Bronchial epithelial cell (primary cell): ENCODE measurements around the gene FARP1. TPM values are rescaled to one million over a fixed set of nuclear protein-coding genes. Genes with fewer than 3 reads are reported as not detected.

Source experiments
- DNase-seq: peaks from one replicate; pipeline ENCODE4 v3.0.0-alpha.2; 2010; ENCODE audit warnings: low read depth
- FAIRE-seq: peaks from 2 replicates; lab custom pipeline; 2011; peaks lifted over from hg19 to GRCh38; lab: Jason Lieb, UNC
- H3K27me3 ChIP-seq: 2 replicates; pipeline ENCODE4 v1.5.1; 2011; ENCODE audit warnings: low read length; ENCODE audit not compliant: control insufficient read depth, insufficient read depth
- H3K36me3 ChIP-seq: 2 replicates; pipeline ENCODE4 v1.5.1; 2011; ENCODE audit warnings: low read length; ENCODE audit not compliant: control insufficient read depth, insufficient read depth
- H3K4me3 ChIP-seq: 2 replicates; pipeline ENCODE4 v1.5.1; 2011; ENCODE audit warnings: mild to moderate bottlenecking, low read depth, low read length, control low read depth
- CTCF ChIP-seq: IDR thresholded peaks from 2 replicates; pipeline ENCODE4 v1.5.1; 2011; ENCODE audit warnings: mild to moderate bottlenecking, moderate library complexity, low read length, control low read depth, inconsistent platforms; ENCODE audit not compliant: insufficient read depth, severe bottlenecking
- total RNA-seq: library from RNA; depleted of rRNA; stranded (reverse); fragments of >200 nt; gene quantifications from 2 replicates; pipeline ENCODE4 v1.2.1, GENCODE V29; 2014

The FARP1 gene
- total RNA-seq, 1 donor from 2014 or later = 11.1 TPM

DNA sequence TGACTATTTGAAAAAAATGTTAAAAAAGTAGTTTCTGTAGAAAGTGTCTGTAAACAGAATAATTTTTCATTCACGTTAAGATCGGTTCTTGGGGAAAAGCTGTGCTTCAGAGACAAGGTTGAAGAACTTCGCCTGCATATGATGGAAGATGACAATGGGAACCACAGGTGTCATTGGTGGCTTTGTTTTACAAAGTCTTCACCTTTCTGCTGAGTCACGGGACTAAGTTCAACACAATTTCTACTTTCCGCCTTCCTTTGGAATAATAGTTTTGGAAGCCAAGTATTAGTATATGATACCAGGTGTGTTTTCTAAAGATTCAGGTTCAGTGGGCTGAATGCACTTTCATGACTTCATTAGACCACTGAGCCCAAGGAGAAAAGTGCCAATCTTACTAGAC lies 189.8 kb downstream of the FARP1 start:
- DNase-seq (no peak), FAIRE-seq (no peak)
- H3K27me3 ChIP-seq = no peaks in the 10 kb centered on the region
- no peak overlapping the region for H3K4me3 ChIP-seq
- no peaks in the 10 kb centered on the region for H3K36me3 ChIP-seq
- TF ChIP-seq CTCF = no peak

GRCh38 chr13:98333486-98333885 lies 190.6 kb downstream of the FARP1 start:
- no peak overlapping the region for H3K4me3 ChIP-seq
- DNase-seq = no peak
- H3K36me3 ChIP-seq = no peaks in the 10 kb centered on the region
- no peak for TF ChIP-seq CTCF
- H3K27me3 ChIP-seq = no peaks in the 10 kb centered on the region
- no peak for FAIRE-seq

DNA sequence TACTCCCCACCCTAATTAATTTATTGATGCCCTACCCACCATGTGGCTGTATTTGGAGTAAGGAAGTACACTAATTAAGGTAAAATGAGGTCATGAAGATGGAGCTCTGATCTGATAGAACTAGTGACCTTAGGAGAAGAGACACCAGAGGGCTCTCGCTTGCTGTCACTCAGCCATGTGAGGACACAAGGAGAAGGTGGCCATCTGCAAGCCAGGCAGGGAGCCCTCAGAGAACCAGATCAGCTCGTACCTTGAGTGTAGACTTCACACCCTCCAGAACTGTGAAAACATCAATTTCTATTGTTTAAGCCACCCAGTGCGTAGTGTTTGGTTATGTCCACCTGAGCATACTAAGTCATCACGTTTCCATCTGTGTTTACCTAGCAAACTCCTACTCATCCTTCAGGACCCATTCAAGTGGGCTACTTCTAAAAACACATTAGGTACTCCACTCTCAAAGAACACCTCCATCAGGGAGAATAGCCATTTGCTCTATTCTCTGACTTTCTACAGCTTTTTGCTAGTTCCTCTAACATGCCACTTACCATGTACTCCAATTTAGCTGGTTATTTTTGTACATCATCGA lies 191.8 kb downstream of the FARP1 start:
- Histone ChIP-seq H3K27me3 (no peaks in the 10 kb centered on the region), H3K36me3 (no peaks in the 10 kb centered on the region), H3K4me3 (no peak overlapping the region)
- no peak for DNase-seq
- FAIRE-seq = no peak
- no peak for TF ChIP-seq CTCF

DNA sequence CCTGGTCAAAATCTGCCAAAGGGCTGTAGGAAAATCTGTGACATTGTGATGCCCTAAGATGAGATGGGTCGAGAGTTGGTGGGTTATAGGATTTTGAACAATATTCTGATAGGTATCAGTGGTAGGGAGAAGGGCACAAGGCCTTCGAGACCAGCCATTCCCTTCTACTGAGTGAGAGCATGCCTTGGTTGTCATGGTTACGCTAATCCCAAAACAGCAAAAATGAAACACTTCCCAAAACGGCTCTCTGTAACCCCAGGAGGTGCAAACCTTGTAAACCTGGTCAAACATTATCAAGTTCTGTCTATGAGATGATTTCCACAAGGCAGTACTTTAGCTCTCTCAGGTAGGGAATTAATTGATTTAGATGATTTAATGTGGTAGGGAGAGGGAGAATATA lies 192.8 kb downstream of the FARP1 start:
- DNase-seq (no peak), FAIRE-seq (no peak)
- TF ChIP-seq CTCF = no peak
- H3K36me3 ChIP-seq = no peaks in the 10 kb centered on the region
- H3K4me3 ChIP-seq = no peak overlapping the region
- H3K27me3 ChIP-seq = no peaks in the 10 kb centered on the region

GRCh38 chr13:98338310-98338709 lies 195.4 kb downstream of the FARP1 start:
- DNase-seq (peak; percentile 22), FAIRE-seq (no peak)
- Histone ChIP-seq H3K4me3 (no peak overlapping the region), H3K27me3 (no peaks in the 10 kb centered on the region), H3K36me3 (no peaks in the 10 kb centered on the region)
- no peak for TF ChIP-seq CTCF

DNA sequence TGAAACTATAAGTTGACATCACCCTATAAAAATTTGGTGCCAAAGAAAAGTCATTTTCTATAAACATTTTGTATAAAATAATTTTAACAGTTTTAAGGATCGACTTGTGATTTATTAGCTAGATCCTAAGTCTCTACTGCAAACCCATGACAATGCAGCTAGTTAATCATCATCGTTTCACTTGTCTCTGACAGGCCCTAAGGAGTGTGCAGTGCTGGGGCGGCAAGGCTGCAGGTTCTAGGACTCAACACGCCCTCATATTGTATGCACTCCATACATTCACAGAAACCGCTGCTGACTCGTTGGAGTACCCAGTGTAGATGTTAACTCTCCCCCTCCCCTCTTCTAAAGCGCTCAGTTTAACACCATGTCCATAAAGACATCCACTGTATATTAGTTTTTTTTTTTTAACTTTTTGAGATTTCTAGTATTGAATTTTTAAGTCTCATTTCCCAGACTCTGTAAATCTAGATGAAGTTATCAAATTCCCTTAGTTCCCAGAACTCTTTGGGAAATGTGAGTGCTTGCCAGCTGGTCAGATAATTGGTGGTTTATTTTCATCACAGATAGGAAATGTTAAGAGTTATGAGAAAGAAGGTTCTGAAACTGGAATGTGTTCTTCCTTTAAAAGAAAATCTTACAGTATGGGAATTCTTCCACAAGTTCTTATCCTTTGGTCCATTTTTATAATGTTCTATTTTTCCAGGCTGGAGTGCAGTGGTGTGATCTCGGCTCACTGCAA lies 197.0 kb downstream of the FARP1 start:
- Histone ChIP-seq H3K36me3 (no peaks in the 10 kb centered on the region), H3K4me3 (no peak overlapping the region), H3K27me3 (no peaks in the 10 kb centered on the region)
- DNase-seq (no peak), FAIRE-seq (no peak)
- TF ChIP-seq CTCF = no peak
